Effector memory CD4-positive, alpha-beta T cell (primary cell): Measurements from ENCODE around the gene CRYAB.

Source experiments
- DNase-seq, 3 donors: peaks; one replicate each; pipeline ENCODE4 v3.0.0-alpha.2; 2020
- H3K27ac ChIP-seq: 2 replicates; pipeline ENCODE4 v1.7.0; 2013; ENCODE audit warnings: mild to moderate bottlenecking, low read length, moderate library complexity; ENCODE audit not compliant: insufficient read depth, poor library complexity, severe bottlenecking
- H3K27me3 ChIP-seq: replicated peaks from 2 replicates; pipeline ENCODE4 v1.7.0; 2013; ENCODE audit warnings: mild to moderate bottlenecking, low read length; ENCODE audit not compliant: insufficient read depth, control insufficient read depth, poor library complexity, severe bottlenecking
- H3K36me3 ChIP-seq: 2 replicates; pipeline ENCODE4 v1.7.0; 2013; ENCODE audit warnings: mild to moderate bottlenecking, low read length, moderate library complexity; ENCODE audit not compliant: control insufficient read depth, insufficient read depth
- H3K4me1 ChIP-seq: 2 replicates; pipeline ENCODE4 v1.7.0; 2013; ENCODE audit warnings: low read length, mild to moderate bottlenecking; ENCODE audit not compliant: control insufficient read depth, insufficient read depth, poor library complexity, severe bottlenecking
- H3K4me3 ChIP-seq: 2 replicates; pipeline ENCODE4 v1.7.0; 2013; ENCODE audit warnings: low read length, low read depth, mild to moderate bottlenecking; ENCODE audit not compliant: insufficient read depth, poor library complexity, severe bottlenecking
- H3K9me3 ChIP-seq: 2 replicates; pipeline ENCODE4 v1.7.0; 2013; ENCODE audit warnings: mild to moderate bottlenecking, low read length, moderate library complexity; ENCODE audit not compliant: control insufficient read depth
- total RNA-seq, 3 donors: gene quantifications; one replicate each; lab custom pipeline; 2026; lab: John Stamatoyannopoulos, UW

Gene CRYAB, protein sequence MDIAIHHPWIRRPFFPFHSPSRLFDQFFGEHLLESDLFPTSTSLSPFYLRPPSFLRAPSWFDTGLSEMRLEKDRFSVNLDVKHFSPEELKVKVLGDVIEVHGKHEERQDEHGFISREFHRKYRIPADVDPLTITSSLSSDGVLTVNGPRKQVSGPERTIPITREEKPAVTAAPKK
- 0 reads per million in 3 donors for total RNA-seq

DNA sequence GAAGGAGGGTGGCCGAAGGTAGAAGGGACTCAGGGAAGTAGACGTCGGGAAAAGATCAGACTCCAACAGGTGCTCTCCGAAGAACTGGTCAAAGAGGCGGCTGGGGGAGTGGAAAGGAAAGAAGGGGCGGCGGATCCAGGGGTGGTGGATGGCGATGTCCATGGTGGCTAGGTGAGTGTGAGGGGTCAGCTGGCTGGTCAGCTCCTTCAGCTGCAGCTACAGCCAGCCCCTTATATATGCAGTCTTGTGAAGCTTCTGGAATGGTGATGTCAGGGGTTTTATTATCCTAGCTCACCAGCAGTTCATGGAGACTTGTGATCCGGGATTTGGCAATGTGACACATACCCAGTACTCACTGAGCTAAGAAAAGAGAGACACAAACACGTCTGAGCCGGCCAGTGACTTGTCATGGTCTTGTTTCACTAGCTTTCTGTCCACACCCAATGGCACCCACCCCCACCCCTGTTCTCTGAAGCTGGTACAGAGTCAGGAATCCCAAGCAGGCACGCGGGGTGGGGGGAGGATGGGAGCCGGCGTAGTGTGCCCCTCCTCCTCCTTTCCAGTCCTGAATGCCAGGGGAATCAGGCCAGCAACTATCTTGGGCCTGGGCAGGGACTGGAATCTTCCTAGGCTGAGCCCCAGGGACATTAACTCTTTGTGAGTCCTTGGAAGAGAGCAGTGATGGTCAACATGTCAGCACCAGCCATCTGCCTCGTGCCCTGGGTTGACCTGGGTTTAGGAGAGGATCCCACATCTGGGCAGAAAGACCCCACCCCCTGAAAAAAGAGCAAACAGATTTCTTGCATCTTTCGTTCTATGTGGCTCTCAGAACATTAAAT, at the start of gene CRYAB:
Gene CRYAB, minus strand, starts transcription at position 208 of the 839 bp plus-strand sequence. Its CDS starts 46 bp downstream, at position 162.
- no peak within 1 kb of the TSS for H3K27ac ChIP-seq
- peaks cover 17% of the 10 kb centered on the region for H3K27me3 ChIP-seq
- no peaks in the 10 kb centered on the region for H3K9me3 ChIP-seq
- no peaks in the 10 kb centered on the region for H3K4me1 ChIP-seq
- H3K4me3 ChIP-seq = no peak within 1 kb of the TSS
- no peaks in the 10 kb centered on the region for H3K36me3 ChIP-seq
- DNase-seq = no peak

DNA sequence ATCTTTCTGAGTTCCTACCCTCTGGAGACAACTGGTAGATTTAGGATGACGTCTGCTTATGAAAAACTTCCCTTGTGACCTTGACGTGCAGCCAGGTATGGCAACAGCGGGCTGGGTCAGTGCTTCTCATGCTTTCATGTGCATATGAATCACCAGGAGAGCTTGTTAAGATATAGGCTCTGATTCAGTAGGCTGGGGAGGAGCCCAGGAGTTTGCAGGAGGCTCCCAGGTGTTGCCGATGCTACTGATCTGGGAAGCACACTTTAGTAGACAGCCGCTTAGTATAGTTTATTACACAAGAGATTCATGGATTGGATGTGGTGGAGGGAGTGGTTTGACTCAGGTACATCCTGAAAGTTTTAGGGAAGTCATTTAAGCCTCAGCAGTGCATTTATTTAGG, 49.3 kb upstream of the CRYAB start:
- H3K36me3 ChIP-seq = no peaks in the 10 kb centered on the region

DNA sequence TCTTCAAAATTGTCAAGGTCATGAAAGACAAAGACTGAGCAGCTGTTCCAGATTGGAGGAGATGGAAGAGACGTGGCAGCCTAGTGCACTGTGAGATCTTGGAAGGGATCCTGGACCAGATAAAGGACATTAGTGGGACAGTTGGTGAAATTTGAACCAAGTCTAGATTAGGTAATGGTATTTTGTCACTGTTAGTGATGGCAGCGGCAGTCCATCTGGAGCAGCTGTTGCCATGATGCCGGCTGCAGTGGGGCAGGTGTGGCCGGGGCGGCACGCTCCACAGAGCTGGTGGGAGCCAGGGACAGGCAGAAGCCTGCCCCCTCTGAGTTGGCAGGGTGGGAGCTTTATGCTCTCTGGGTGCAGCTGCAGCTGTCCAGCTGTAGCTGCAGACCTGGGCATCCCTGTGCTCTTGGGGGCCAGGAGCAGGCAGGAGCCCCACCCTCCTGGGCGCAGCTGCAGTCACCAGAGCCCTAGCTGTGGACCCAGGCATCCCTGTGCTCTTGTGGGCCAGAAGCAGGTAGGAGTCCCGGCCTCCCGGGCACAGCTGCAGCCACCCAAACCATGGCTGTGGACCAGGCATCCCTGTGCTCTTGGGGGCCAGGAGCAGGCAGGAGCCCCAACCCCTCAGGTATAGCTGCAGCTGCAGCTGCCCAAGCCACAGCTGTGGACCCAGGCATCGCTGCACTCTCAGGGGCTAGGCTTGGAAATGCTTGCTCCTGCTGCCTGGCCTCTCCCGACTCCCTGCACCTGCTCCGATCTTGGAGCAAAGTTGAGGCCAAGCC, 46.3 kb upstream of the CRYAB start:
- no peak for DNase-seq
- Histone ChIP-seq H3K4me3 (no peak overlapping the region), H3K27ac (no peak overlapping the region), H3K36me3 (no peaks in the 10 kb centered on the region), H3K4me1 (no peaks in the 10 kb centered on the region), H3K27me3 (no peaks in the 10 kb centered on the region), H3K9me3 (no peaks in the 10 kb centered on the region)

More for the DNA sequence above, 49.3 kb upstream of the CRYAB start:
- no peak overlapping the region for H3K4me3 ChIP-seq
- H3K4me1 ChIP-seq = no peaks in the 10 kb centered on the region
- no peaks in the 10 kb centered on the region for H3K27me3 ChIP-seq
- no peak overlapping the region for H3K27ac ChIP-seq
- H3K9me3 ChIP-seq = no peaks in the 10 kb centered on the region
- no peak for DNase-seq

DNA sequence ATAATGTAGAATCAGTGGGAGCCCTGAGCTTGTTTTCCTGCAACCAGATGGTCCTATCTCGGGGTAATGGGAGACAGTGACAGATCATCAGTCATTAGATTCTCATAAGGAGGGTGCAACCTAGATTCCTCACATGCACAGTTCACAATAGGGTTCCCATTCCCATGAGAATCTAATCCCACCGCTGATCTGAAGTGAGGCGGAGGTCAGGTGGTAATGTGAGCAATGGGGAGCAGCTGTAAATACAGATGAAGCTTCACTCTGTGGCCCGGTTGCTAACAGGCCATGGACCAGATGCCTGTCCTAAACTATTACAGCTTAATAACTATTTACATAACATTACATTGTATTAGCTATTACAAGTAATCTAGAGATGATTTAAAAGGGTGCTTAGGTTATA, 42.6 kb upstream of the CRYAB start:
- H3K4me3 ChIP-seq = no peak overlapping the region
- no peaks in the 10 kb centered on the region for H3K27me3 ChIP-seq
- H3K9me3 ChIP-seq = no peaks in the 10 kb centered on the region
- no peaks in the 10 kb centered on the region for H3K4me1 ChIP-seq
- no peaks in the 10 kb centered on the region for H3K36me3 ChIP-seq
- no peak for DNase-seq
- H3K27ac ChIP-seq = no peak overlapping the region

DNA sequence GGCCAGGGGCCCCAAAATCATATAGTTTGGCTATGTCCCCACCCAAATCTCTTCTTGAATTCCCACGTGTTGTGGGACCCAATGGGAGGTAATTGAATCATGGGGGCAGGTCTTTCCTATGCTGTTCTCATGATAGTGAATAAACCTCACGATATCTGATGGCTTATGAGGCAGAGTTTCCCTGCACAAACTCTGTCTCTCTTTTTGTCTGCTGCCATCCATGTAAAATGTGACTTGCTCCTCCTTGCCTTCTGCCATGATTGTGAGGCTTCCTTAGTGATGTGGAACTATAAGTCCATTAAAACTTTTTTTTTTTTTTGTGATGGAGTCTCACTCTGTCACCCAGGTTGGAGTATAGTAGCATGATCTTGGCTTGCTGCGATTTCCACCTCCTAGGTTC, 40.0 kb upstream of the CRYAB start:
- DNase-seq = no peak
- Histone ChIP-seq H3K4me3 (no peak overlapping the region), H3K4me1 (no peaks in the 10 kb centered on the region), H3K27me3 (no peaks in the 10 kb centered on the region), H3K36me3 (no peaks in the 10 kb centered on the region), H3K9me3 (no peaks in the 10 kb centered on the region), H3K27ac (no peak overlapping the region)

DNA sequence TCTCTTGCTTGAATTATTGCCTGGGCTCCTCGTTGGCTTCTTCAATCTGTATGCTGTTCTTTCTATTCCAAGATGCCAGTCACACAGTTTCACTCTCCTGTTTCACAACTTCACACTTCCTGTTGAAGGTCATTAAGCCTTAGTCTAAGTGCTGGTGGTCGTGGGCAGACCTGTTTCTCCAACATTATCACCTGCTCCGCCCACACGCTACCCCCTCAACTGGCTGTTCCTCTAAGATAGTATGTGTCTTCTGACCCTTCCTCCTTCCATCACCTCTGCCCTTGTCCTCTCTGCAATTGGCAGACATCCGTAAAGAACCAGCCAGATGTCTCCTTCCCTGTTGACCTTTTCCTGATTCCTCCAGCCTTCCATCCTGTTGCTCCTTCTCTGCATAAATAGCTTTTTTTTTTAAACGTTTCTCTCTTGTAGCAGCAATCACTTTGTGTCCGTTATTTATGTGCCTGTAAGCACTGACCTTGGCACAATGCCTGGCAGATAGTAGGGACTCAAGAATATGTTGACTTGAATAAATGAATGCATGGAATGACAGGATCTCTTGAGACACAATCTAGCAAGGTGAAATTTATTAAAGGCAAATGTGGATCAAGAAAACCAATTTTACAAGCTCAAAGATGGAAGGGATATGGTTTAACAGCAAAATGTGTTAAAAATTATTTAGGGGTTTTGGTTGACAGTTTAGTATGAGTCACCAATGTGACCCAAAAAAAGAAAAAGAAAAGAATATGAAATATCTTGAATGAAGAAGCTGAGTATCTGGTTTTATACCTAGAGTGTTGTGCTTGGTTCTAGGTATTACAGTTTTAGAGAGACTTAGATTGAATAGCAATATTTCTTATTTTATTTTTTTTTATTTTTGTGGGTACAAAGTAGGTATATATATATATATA, 38.2 kb upstream of the CRYAB start:
- no peaks in the 10 kb centered on the region for H3K36me3 ChIP-seq
- no peaks in the 10 kb centered on the region for H3K9me3 ChIP-seq
- H3K4me1 ChIP-seq = no peaks in the 10 kb centered on the region
- no peak overlapping the region for H3K27ac ChIP-seq
- no peak for DNase-seq
- H3K27me3 ChIP-seq = no peaks in the 10 kb centered on the region
- H3K4me3 ChIP-seq = no peak overlapping the region

DNA sequence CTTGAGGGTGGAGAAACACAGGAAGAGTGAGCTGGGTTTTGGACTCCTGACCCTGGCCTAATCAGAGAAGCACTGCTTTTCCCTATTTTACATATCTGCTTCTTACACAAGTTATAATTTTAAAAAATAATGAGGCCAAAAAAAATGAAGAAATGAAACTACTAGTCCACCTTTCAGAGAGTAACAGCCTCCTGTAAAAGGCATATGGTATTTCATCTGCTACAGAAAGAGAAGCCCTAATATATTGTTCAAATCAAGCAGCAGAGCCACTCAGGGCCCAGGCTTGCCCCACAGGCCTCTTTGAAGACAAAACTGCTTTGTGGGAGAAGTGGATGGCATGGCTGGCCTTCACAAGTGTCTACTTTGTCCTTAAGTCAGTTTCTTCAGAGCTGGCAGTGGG, 35.6 kb upstream of the CRYAB start:
- no peak for DNase-seq
- Histone ChIP-seq H3K4me3 (no peak overlapping the region), H3K9me3 (no peaks in the 10 kb centered on the region), H3K27me3 (no peaks in the 10 kb centered on the region), H3K4me1 (no peaks in the 10 kb centered on the region), H3K36me3 (no peaks in the 10 kb centered on the region), H3K27ac (no peak overlapping the region)

DNA sequence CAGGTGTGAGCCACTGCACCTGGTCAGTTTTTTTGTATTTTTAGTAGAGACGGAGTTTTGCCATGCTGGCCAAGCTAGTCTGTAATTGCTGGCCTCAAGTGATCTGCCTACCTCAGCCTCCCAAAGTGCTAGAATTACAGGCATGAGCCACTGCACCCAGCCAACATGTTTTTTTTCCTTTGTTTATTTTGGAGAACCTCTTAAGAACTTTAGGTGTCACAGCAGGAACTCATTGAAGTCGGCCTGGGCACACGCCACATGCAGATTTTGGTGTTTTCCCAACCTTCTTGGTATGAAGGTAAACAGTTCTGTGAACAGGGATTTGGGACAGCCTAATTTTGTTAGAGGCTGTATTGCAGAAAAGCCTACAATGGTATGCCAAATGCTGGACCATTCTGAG, 34.9 kb upstream of the CRYAB start:
- Histone ChIP-seq H3K27me3 (no peaks in the 10 kb centered on the region), H3K4me3 (no peak overlapping the region), H3K27ac (no peak overlapping the region), H3K36me3 (no peaks in the 10 kb centered on the region), H3K9me3 (no peaks in the 10 kb centered on the region), H3K4me1 (no peaks in the 10 kb centered on the region)
- DNase-seq = no peak

DNA sequence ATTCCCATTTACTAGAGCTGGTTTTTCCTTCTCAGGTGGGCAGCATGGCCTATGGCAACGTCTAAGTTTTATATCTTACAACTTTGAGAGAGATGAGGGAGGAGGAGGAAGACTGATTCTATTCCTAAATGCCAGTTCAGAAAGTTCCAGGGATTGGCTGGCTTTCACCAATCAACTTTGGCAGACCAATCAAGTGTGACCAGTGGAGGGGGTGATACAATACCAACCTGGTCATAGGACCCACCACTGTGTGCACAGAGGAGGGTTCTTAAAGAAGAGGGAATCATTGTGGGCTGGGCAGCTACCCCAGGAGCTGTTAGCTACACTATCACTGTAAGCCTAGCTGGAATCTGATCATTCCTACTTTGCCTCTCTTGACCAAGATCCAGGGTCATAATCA, 33.6 kb upstream of the CRYAB start:
- H3K27me3 ChIP-seq = no peaks in the 10 kb centered on the region
- no peaks in the 10 kb centered on the region for H3K9me3 ChIP-seq
- H3K4me1 ChIP-seq = no peaks in the 10 kb centered on the region
- H3K4me3 ChIP-seq = no peak overlapping the region
- no peak for DNase-seq
- no peak overlapping the region for H3K27ac ChIP-seq
- H3K36me3 ChIP-seq = no peaks in the 10 kb centered on the region
